ENCODE measurements around the gene RCOR1. TPM values are rescaled to one million over a fixed set of nuclear protein-coding genes. Genes with fewer than 3 reads are reported as not detected.

RCOR1 gene
- polyA plus RNA-seq, 3 donors = 32.7 to 39.0 (median 33.7) TPM

DNA sequence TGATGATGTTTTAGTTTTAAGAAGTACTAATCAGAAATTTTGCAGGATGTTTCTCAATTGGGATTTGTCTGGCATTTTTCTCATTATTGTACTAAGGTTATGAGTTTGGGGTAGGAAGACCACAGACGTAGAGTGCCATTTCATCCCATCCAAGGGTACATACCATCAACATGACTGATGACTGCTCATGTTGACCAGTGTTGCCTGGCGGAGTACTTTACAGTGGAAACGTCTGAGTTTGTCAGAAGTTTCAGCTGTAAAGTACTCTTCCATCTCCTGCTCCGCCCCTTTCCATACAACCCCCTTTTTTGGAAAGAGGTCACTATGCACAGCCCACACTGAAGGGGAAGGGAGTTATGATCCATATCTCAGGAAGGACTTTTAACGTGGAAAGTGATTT is 74.2 kb downstream of the RCOR1 start:
- no peak for DNase-seq

DNA sequence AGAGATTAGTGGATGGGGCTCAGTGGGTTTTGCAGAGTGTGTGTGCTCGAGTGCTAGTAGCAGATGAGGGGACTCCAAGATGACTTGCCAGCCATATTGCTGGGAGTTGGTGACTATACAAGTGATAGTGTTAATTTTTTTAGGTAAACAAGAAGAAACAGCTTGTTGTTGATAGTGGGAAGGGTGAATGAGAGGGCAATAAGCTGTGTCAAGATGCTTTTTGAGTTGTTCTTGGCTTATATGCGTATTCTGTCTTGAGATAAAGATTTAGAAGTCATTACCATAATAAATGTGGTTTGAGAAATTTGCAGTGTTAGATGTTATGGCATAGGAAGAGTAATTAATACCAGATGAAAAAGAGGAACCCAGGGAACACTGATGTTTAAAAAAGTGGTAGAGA is 75.3 kb downstream of the RCOR1 start:
- DNase-seq = no peak

DNA sequence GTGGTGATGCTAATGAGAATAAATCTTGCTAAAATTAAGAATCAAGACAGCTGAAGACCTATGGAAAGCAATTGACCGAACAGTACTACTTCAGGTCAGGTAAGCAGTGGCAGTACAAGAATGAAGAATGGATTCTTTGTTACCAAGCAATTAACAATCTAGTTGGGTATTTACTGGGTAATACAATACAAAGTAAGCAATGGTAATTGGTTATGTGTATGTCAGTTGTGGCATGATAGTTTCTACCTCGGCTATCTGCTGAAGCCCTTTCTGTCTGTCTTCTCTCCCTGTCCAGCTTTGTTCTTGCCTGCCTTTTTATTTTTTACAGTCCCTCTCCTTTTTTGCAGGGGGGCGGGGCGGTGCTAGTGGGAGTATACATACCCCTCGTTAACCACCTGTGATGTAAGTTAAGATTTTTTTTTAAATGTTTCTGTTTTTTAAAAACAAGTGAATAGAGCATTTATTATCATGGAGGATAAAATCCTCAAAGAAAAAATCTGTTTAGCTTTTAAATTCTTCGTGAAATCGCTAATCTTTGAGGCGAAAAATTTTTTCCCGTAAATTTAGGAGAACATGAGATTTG is 75.9 kb downstream of the RCOR1 start:
- no peak for DNase-seq

DNA sequence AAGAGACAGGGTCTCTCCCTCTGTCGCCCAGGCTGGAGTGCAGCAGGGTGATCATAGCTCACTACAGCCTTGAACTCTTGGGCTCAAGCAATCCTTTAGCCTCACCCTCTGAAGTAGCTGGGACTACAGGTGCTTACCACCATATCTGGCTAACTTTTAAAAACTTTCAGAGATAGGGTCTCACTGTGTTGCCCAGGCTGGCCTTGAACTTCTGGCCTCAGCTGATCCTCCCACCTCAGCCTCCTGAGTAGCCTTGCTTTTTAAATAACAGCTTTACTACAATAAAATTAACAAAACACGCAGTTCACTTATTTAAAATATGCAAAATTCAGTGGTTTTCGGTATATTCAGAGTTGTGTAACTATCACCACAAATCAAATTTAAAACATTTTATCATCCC is 79.0 kb downstream of the RCOR1 start:
- no peak for DNase-seq

DNA sequence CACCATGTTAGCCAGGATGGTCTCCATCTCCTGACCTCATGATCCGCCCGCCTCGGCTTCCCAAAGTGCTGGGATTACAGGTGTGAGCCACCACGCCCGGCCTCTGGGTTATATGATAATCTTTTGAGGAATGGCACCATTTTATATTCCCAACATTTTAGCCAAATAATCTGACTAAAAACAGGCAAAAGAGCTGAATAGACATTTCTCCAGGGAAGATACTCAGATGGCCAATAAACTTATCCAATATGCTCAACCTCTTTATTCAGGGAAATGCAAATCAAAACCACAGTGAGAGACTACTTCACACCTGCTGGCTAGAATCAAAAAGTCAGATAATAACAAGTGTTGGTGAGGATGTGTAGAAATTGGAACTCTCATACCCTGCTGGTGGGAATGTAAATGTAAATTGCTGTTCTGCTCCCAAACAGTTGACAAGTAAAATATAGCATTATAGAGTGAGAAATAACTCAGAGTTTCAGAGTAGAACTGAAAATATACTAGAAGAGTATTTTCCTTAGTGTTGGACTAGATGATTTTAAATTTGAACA is 80.0 kb downstream of the RCOR1 start:
- DNase-seq = no peak

DNA sequence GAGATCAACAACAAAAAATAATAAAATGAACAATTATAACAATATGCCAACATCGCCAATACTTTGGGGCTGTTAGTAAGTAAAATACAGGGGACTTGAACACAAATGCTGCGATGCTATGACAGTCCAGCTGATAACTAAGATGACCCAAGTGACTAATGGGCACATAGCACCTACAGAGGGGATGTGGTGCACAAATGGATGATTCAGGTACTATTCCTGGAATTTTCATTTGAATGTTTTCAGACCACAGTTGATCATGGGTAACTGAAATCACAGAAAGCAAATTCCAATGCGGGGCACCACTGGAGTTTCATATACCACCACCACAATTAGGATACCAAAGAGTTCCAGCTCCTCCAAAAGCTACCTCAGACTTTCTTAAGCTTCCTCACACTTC is 82.9 kb downstream of the RCOR1 start:
- no peak for DNase-seq

DNA sequence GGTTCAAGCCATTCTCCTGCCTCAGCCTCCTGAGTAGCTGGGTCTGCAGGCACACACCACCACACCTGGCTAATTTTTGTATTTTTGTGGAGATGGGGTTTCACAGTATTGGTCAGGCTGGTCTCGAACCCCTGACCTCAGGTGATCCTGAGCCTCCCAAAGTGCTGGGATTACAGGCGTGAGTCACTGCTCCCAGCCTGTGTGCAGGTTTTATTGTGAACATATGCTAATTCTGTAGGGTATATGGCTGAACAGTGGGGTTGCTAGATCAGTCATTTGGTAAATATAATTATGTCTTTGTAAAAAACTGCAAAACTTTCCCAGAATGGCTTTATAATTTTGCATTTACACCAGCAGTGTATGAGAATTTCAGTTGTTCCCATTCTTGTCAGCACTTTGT is 85.9 kb downstream of the RCOR1 start:
- no peak for DNase-seq

DNA sequence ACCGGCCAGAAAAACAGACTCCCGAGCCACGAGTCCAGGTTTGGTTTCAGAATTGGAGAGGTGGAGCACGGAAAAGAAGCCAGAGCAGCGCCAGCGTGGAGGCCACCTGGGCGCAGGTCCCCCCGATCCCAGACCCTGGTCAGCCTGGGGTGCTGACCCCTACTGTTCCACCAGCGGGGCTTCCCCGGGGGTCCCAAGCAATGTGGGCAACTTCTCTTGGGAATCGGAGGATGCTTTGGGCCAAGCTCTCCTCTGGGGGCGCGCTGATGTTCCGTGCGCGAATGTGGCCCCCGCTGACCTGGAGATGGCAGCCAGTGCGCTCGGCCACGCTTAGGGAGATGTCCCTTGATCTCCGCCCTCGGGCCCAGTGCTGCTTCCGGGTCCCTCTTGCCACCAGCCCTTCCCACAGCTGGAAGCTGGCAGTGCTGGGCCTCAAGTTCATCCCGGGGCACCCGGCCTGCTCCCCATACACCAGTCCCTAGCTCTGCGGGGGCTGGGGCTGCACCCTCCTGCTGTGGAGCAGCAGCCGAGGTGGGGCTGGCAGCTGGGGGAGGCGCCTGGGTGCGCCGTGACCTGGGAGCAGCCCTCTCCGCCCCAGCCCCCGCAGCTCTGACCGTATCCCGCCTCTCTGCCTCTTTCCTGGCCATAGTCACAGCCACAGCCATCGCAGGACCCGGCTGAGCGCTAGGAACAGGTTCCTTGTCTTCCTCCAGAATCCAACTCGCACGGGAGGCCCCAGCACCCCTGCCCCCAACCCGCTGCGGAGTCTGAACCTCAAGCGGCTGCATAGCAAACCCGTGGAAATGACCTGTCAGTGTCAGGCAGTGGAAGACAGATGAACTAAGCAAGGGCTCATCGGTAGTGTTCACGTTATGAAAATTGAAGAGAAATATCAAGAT is 91.2 kb downstream of the RCOR1 start:
- DNase-seq = no peak

DNA sequence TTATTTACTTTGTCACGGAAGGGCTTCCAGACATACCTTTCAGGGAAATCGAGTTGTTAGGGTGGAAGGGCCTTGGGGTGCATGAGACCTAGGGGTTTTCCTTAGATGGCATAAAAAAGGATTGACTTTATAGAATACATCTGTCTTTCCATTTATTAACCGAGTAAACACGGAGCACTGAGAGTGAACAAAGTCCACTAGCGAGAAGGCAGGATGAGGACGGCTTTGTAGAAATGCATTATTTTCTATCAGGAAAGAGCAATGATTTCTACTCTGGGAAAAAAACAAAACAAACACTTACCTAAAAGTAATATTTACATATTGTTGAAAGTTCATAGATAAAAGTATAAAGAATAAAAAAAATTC is 91.8 kb downstream of the RCOR1 start:
- DNase-seq = no peak

DNA sequence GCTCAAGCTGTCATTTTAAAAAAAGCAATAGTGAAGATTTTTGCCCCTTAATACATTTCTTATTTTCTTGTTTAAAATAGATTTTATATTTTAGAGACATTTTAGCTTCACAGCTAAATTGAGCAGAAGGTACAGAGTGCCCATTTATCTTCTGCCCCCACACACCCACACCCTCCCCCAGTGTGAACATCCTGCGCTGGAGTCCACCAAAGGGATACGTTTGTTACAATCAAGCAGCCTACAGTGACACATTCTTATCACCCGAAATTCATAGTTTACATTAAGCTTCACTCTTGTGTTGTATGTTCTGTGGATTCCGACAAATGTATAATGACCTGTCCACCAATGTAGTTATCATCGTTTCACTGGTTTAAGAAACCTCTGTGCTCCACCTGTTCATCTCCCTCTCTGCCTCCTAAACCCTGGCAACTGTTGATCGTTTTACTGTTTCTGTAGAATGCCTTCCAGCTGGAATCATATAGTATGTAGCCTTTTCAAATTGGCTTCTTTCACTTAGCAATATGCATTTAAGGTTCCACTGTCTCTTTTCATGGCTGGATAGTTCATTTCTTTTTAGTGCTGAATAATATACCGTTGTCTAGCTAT is 93.8 kb downstream of the RCOR1 start:
- DNase-seq = no peak

DNA sequence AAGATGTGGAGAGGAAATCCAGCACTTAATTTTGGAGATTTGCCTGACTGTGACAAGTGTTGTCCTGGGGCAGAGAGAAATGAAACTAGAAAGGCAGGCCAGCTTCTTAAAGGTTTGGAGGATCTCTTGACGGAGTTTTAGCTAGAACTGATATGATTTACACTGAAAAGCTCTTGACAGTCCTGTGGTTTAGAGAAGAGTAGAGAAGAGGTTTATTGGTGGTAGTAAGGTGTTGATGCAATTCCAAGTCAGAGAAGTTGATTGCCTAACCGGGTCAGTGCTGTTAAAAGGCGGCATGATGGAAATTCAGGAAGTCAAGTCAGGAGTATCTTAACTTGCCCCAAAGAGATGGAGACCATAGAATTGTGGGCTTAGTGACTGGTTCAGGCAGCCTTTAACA is 95.8 kb downstream of the RCOR1 start:
- no peak for DNase-seq

DNA sequence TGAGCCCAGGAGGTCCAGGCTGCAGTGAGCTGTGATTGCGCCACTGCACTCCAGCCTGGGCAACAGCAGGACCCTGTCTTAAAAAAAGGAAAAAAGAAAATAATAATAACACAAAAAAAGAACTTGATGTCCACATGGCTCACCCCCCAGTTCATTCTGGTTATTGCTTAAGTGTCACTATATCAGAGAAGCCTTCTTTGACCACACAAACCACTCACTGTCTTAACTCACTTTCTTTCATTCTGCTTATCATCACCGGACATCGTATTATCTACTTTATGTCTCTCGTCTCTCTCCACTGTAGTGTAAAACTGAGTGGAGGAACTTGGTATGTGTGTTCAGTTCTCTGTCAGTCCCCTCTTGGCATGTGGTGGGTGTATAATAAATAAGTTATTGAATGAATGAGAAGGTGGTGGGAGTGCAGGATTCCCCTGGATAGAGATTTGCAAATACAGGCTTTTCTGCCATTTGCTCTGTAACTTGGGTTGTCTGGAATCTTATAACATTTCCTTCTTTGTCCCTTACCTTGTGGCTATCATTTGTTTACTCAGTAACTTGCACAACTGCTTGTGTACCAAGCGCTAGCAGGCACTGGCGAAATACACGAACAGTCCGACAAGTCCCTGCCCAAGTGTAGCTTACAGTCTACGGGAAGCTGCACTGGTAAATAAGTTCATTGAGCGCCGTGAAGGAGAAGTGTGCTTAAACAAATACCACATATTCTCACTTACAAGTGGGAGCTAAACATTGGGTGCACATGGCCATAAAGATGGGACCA is 98.2 kb downstream of the RCOR1 start:
- DNase-seq = no peak

DNA sequence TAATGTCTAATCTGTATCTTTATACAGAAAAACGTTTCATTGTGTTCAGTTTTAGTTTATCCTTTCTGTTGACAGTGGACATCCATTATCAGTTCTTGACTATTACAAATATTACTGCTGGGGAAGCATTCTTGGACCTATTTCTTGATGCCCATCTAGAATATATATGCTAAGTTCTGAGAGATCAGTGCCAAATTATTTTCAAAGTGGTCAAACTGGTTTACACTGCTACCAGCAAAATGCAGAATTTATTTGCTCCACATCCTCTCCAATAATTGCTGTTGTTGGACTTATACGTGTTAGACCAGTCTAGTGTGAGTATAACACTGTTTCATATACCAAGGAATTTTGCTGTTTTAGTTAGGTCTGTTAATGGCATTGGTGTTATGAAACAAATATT is 99.3 kb downstream of the RCOR1 start:
- peak; percentile 36 for DNase-seq

DNA sequence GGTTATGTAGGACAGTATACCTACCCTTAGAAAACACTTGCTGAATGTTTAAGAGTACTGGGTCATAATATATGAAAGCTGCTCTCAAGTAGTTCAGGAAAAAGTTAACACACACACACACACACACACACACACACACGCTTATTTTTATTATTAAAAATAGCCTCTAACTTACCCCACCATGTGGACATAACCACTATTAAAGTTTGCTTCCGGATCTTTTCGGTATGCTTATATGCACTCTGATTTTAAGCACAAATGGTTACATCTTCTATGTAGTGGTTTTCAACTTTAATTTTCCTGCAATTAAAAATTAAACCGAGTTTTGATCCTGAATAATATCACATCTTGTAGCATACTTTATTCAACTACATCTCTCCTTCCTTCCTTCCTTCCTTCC is 99.9 kb downstream of the RCOR1 start:
- no peak for DNase-seq

DNA sequence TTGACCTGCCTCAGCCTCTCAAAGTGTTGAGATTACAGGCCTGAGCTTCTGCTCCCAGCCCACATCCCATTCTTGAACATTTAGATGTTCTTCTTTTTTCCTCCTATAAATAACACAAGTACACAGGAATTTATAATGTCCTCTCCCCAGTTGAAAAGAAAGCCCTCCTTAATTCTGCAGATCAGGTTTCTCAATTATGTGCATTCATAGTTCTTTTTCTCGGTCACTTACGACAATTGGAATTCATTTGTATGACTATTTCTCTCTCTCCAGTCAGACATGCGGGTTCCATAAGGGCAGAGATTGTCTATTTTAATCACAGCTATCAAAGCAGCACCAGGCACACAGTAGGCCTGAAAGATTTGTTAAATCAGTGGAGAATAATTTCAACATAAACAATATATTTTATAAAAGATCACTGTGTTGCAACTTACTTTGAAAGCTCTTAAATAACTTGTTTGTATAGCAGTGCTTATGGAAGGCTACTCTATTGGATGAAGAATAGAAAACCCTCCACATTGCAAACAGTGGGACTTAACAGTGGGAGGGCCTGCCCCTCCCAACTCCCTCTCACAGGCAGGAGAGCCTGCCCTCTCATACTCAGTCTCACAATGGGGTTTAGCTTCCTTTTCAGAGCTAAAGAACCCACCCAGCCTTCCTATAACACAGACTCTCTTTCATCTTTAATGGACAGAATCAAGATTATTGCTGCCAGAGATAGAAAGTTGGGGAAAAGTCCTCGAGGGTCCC is 100.7 kb downstream of the RCOR1 start:
- DNase-seq = no peak

DNA sequence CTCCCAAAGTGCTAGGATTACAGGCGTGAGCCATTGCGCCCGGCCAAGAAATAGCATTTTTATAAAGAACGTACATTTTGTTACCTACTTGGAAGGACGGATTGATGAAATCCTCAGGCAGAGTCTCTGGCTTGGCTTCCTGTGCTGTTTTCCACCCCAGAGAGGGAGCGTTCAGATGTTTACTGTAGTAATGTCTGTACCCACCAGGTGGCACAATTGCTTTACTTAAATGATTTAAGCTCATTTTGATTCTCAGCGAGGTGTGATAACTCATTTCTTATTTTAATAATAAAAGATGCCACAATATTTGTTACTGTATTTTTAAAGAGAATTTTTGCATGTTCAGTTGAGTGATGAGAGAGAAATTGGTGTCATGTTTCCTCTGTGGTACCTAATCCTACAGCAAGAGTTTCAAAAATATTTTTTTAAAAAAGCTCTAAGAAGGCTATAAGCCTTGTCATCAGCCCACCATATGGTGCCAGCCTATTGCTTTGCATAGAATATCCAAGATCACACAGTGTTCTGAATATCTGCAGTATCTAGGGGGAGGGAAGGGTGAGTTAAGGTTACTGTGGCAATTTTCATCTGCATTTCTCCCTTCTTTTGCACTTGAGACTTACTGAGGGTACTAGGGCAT is 102.2 kb downstream of the RCOR1 start:
- peak; percentile 77 for DNase-seq

DNA sequence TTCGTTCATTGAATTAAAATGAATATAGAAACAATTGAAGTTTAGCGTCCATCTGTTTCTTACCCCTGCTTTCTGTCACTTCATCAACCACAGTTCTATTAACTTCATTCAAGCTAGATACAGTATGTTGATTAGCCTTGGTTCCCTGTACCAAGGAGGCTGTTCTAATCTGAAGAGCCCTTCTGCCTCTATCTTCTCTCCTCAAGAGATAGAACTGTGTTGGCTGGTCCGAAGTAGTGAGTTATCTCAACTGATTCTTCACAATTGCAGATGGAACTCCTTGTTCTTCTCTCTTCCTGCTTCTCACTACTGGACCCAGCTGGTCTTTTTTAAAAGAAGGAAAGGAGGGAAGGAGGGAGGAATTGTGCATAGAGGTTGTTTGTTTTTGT is 102.7 kb downstream of the RCOR1 start:
- no peak for DNase-seq

DNA sequence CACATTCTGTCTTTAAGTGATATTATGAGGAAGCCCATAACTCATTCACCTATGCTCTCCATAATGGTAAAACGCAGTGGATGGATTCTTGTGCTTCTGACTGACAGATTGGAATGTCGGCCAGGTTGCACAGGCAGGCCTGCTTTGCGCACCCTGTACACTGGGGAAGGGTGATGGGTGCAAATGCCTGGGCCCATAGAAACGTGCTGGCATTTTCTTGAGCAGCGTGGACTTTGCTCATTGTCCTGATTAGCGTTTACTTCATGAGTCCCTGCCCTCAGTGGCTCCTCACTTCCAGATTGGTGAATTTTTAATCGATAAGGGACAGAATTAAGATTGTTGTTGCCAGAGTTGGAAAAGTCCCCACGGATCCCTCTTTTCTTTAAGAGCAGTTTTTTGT is 103.9 kb downstream of the RCOR1 start:
- DNase-seq = no peak

DNA sequence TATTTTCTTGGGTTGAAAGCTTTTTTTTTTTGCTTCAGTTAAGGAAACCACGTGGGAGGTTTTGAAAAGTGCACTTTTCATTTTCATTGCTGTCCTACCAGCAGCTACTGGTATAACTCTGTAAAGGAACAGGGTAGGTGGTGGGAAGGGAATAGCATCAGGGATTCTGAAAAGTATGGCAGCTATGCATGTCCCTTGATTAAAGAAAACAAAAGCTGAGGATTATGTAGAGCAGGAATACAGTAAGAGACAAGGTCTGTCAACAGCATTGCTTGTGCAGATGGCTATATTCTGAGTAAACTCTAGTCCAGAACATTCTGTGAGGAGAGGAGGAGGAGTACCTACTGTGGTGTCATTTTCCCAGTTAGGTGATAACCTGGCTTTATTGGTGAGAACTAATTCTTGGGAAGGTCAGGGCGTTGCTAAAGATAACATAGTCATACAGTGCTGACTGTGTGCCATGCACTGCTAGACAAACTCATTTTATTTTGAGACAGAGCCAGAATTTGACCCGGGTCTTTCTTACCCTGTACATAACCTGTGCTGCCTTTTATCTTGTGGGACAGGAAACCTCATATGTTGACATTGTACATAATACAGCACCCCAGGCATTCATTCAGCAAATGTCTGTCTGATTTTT is 104.5 kb downstream of the RCOR1 start:
- no peak for DNase-seq

DNA sequence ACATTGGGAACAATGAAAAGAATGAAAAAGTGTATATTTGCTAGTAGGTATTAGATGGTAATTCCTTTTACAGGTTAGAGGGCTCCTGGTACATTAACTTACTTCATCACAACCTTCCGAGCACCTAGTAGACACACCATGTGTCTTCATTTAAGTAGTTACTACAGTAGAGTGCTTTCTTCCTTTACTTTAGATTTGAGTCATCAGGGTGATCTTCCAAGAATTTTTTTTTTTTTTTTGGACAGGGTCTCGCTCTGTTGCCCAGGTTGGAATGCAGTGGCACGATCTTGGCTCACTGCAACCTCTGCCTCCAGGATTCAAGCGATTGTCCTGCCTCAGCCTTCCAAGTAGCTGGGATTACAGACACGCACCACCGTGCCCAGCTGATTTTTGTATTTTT is 105.1 kb downstream of the RCOR1 start:
- DNase-seq = no peak

Data from renal pelvis (tissue), 4 donors.